Lung (tissue), 12 donors: ENCODE measurements around the gene ATG4A. TPM values are rescaled to one million over a fixed set of nuclear protein-coding genes. Genes with fewer than 3 reads are reported as not detected.

Experiments
- ATAC-seq: fragments of 200-7000 bp; cut with Tn5 transposase; one replicate; pipeline ENCODE4 v1.9.1; 2020; ENCODE audit warnings: moderate number of reproducible peaks; ENCODE audit not compliant: insufficient read depth, low FRiP score
- DNase-seq, 3 donors: peaks; one replicate each; pipeline ENCODE4 v3.0.0-alpha.2; 2013 to 2017
- H3K27ac ChIP-seq, 2 donors: one replicate each; pipeline ENCODE4 v1.5.1; 2013; ENCODE audit warnings: mild to moderate bottlenecking in 2 of 2, moderate library complexity in 2 of 2, control low read depth in 1 of 2, inconsistent platforms in 1 of 2, low read depth in 1 of 2, low read length in 1 of 2
- H3K27me3 ChIP-seq, 3 donors: one replicate each; pipeline ENCODE4 v1.5.1; 2013; ENCODE audit warnings: low read length in 2 of 3; ENCODE audit not compliant: control insufficient read depth in 3 of 3, insufficient read depth in 3 of 3
- H3K36me3 ChIP-seq, 4 donors: one replicate each; pipeline ENCODE4 v1.5.1; 2013; ENCODE audit warnings: low read length in 4 of 4, mild to moderate bottlenecking in 1 of 4, moderate library complexity in 1 of 4; ENCODE audit not compliant: control insufficient read depth in 4 of 4, insufficient read depth in 4 of 4
- H3K4me1 ChIP-seq, 5 donors: one replicate each; pipeline ENCODE4 v1.5.1; 2013; ENCODE audit warnings: low read length in 5 of 5, mild to moderate bottlenecking in 2 of 5, moderate library complexity in 1 of 5; ENCODE audit not compliant: control insufficient read depth in 5 of 5, insufficient read depth in 5 of 5
- H3K4me3 ChIP-seq: one replicate; pipeline ENCODE4 v1.5.1; 2013; ENCODE audit warnings: mild to moderate bottlenecking, control low read depth, moderate library complexity
- H3K9ac ChIP-seq, 2 donors: one replicate each; pipeline ENCODE4 v1.5.1; 2013; ENCODE audit warnings: low read length in 2 of 2, control low read depth in 1 of 2; ENCODE audit not compliant: insufficient read depth in 1 of 2
- H3K9me3 ChIP-seq, 4 donors: one replicate each; pipeline ENCODE4 v1.5.1; 2013; ENCODE audit warnings: low read length in 3 of 4, mild to moderate bottlenecking in 1 of 4, moderate library complexity in 1 of 4; ENCODE audit not compliant: control insufficient read depth in 4 of 4, insufficient read depth in 3 of 4
- WGBS, 2 donors: extraction: QIAGEN DNeasy Blood & Tissue Kit; methylation state at CpG; one replicate each; pipeline ENCODE4 v1.1.7; 2013; 5-methylcytosine and 5-hydroxymethylcytosine counted together
- polyA plus RNA-seq, 2 donors: library from polyadenylated mRNA; stranded (reverse); fragments of 200-250 nt; gene quantifications; one replicate each; pipeline ENCODE4 v1.2.1, GENCODE V29; 2013
- total RNA-seq, 2 donors: library from RNA; depleted of rRNA in 1 of 2; stranded (reverse); fragments of >200 nt in 1 of 2; gene quantifications; one replicate each; pipeline ENCODE4 v1.2.1, GENCODE V29; 2014 to 2021
- TF ChIP-seq, protein P1 (sequence below): IDR thresholded peaks from 2 replicates; pipeline ENCODE4 v1.5.1; 2012; ENCODE audit warnings: mild to moderate bottlenecking; ENCODE audit errors: control extremely low read depth, extremely low read depth
- donor health status: control.
- donor health status: control.
- donor health status: Bipolar disorder and iron deficiency.
- donor health status: healthy.
- donor health status: DM: yes; HTN: yes; CAD: no.

ATG4A gene
- total and polyA plus RNA-seq, 4 donors = 12.5 to 14.9 (median 14.1) TPM

DNA sequence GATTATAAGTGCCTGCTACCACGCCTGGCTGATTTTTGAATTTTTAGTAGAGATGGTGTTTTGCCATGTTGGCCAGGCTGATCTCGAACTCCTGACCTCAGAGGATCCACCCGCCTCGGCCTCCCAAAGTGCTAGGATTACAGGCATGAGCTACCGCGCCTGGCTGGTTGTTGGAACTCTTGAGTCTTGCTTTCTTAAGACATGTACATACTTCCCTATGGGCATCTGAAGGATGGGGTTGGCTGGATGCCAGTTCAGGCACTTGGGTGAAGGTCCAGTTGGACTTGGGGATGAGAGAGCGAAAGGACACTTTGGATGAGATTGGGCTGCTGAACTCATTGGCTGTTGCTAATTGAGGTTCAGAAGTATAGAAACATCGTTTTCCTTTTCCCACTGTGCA is 40.5 kb downstream of the ATG4A start:
- Histone ChIP-seq H3K27ac (peak overlapping the region; percentile 64 to 66), H3K4me3 (no peak overlapping the region), H3K36me3 (peaks cover 0 to 5% (median 2%) of the 10 kb centered on the region in 4 donors), H3K9ac (no peak overlapping the region), H3K27me3 (peaks cover 0 to 29% (median 15%) of the 10 kb centered on the region in 3 donors), H3K9me3 (no peaks in the 10 kb centered on the region), H3K4me1 (no peaks in the 10 kb centered on the region)
- TF ChIP-seq, protein P1, sequence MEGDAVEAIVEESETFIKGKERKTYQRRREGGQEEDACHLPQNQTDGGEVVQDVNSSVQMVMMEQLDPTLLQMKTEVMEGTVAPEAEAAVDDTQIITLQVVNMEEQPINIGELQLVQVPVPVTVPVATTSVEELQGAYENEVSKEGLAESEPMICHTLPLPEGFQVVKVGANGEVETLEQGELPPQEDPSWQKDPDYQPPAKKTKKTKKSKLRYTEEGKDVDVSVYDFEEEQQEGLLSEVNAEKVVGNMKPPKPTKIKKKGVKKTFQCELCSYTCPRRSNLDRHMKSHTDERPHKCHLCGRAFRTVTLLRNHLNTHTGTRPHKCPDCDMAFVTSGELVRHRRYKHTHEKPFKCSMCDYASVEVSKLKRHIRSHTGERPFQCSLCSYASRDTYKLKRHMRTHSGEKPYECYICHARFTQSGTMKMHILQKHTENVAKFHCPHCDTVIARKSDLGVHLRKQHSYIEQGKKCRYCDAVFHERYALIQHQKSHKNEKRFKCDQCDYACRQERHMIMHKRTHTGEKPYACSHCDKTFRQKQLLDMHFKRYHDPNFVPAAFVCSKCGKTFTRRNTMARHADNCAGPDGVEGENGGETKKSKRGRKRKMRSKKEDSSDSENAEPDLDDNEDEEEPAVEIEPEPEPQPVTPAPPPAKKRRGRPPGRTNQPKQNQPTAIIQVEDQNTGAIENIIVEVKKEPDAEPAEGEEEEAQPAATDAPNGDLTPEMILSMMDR = no peak
- DNase-seq = no peak
- 89 to 100% methylated on average over 7 to 8 of the region's 8 CpGs for WGBS, 2 donors
- ATAC-seq = no peak

DNA sequence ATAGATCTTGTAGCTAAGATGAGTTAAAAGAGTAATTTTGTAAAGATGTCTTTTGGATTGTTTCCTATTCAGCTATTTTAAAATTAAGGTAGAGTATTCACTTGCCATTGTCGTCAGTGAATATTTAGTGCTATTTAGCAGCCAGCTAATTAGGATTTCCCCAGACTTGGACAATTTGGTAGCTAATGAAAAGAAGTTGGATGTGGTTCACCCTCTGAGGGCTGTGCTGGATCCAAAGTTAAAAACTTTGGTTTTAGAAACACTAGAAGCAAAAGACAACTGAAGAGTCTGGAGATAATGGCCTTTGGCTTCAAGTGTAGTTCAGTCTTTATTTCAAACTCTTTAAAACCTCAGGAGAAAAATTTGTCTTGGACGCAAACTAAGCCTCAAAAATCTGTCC is 41.3 kb downstream of the ATG4A start:
- Histone ChIP-seq H3K4me3 (no peak overlapping the region), H3K9ac (no peak overlapping the region), H3K27me3 (peaks cover 0 to 26% (median 15%) of the 10 kb centered on the region in 3 donors), H3K9me3 (no peaks in the 10 kb centered on the region), H3K36me3 (peaks cover 0 to 12% (median 2%) of the 10 kb centered on the region in 4 donors), H3K4me1 (no peaks in the 10 kb centered on the region), H3K27ac (no peak overlapping the region)
- DNase-seq (no peak), ATAC-seq (no peak)
- 76 to 96% methylated on average over 2 of the region's 2 CpGs for WGBS, 2 donors
- TF ChIP-seq, protein P1 = no peak

DNA sequence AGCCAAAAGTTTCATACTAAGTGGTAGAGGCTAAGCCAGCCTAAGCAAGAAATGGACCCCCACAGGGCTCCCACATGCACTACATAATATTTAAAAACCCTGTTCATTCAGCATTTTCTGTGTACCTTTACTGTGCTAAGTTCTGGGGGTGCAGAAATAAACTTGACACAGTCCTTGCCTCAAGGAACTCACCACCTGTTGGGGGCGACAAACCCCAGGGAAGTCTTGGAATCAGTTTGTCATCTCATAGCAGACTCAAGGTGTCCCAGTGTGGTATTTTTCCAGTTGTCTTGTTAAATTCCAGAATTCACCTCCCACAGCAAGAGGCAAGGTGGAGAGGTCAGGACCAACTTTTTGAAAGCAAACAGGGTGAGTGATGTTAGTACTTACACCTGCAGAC is 43.1 kb downstream of the ATG4A start:
- TF ChIP-seq, protein P1 = no peak
- no peaks in the 10 kb centered on the region for H3K4me1 ChIP-seq
- no peak overlapping the region for H3K27ac ChIP-seq
- H3K36me3 ChIP-seq = peaks cover 0 to 19% (median 2%) of the 10 kb centered on the region in 4 donors
- ATAC-seq (no peak), DNase-seq (no peak)
- 57 to 100% methylated on average over 1 of the region's 1 CpG for WGBS, 2 donors
- no peak overlapping the region for H3K4me3 ChIP-seq
- H3K9me3 ChIP-seq = peaks cover 0 to 2% (median 0%) of the 10 kb centered on the region in 4 donors
- H3K9ac ChIP-seq = no peak overlapping the region
- peaks cover 0 to 27% (median 15%) of the 10 kb centered on the region in 3 donors for H3K27me3 ChIP-seq
